Activated effector memory CD4-positive, alpha-beta T cell treated with anti-CD3 and anti-CD28 coated beads, Interleukin-2, amount 50 U/mL, for 16 hours (primary cell): ENCODE results near the gene PRR33.
A peak's percentile ranks its signal among the peaks of the same experiment; 100 is the strongest.

Experiments
- DNase-seq: peaks from one replicate; pipeline ENCODE4 v3.0.0-alpha.2; 2020

PRR33 gene

DNA sequence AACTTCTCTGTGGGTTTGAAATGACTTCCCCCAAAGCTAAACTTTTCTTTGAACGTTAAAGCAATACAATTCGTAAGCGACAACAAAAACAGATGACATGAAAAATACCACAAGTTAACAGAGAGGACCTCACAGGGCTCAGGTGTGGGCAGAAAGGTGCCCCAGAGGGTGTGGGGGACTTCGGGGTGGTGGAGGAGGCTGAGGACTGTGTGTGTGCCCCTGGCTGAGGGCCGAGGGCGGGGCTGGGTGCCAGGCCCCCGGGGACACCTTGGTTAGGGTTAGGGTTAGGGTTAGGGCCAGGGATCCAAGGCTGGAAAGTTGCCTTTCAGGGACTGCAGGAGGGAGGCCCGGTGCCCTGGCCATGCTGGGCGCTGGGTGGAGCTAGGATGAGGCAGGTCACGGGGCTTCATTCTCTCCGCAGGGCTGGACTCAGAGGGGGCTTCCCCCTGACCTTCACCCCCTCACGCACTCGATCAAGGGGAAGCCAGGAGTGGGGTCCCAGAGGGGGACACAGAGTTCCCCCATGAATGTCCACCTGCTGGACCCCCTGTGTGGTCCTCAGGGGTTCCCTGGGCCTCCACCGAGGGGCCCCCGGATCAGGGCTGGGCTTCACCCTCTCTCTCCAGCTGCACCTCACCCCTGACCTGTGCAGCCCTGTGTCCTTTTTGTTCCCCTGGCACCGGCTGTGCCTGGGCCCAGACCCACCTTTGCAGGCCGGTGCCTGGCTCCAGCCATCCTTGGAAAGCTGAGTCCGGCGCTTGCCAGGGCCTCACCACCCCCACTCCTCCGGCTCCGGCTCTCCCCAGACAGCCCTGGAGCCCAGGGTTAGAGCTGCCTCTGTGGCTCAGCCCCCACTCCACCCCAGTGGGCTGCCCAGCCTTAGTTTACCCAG, 45.9 kb downstream of the PRR33 start:
- no peak for DNase-seq

GRCh38 chr11:1845095-1845429, 46.6 kb downstream of the PRR33 start:
- DNase-seq: no peak

GRCh38 chr11:1844221-1845094, 47.2 kb downstream of the PRR33 start:
- DNase-seq: peak; percentile 84

GRCh38 chr11:1843796-1844195, 47.9 kb downstream of the PRR33 start:
- no peak for DNase-seq

- no peak for DNase-seq
Measured at GRCh38 chr11:1843098-1843473, 48.6 kb downstream of the PRR33 start.

DNA sequence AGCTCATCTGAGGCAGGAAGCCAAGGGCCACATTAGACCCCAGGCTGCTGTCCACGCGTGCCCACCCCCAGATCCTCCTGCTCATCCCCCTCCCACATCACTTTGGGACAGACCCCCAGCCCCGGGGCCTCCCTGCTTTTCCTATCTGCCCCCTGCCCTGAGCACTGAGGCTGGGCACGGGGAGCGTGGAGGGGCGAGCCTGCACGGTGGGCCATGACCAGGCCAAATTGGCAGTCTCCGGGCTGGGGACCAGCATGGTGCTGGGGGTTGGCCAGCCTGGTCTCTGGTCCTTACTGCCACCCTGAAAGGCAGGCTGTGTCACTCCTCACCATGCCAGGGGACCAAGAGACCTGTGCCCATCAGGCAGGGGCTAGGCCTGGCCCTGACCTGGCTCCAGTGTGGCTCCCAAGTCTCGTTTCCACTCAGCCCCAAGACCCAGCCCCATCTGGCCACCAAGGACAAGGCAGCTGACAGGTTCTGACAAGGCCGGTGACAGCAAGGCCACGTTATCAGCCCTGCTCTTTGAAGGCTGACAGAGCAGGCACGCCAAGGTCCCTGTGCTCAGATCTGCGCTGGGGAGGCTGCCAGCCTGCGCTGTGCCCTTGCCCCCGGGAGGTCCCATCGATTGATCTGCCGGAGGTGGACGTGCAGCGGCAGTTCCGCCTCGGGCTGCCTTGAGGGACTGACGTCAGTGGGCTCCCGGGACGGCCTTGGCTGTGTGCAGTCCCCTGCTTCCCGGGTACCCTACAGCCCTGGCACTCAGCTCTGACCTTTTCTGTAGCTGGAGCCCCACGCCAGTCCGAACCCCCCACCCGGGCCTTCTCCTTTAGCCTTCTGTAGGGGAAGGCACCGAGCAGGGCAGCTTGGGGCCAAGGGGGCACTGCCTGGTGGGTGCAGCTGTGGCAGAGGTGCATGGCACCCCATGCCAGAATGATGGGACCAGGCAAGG, 49.3 kb downstream of the PRR33 start:
- no peak for DNase-seq

DNA sequence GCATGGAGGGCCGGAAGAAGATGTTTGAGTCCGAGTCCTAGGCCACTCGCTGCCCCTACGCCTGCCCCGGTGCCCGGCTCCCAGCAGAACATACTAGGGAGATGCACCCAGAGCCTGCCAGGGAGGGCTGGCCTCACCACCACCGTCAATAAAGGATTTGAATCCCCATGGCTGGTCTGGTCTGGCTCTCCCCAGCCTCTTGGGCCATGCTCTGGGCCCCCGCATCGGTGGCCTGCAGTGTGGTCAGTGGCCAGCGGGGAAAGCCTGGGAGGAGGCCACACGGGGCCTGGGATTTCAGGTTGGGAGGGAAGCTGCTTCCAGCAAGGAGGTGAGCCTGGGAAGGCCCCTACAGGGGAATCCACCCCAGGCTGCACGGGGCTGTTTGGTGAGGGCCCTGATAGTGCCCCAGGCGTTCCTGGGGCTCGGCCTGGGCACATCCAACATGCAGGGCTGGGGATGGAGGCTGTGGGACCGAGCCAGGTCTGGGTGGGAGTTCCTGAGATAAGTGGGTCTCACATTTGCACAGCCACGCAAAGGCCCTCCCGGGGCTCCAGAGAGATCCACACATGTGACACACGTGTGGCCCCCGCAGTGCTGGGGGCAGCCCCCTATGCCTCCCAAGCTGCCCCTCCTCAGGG, 50.1 kb downstream of the PRR33 start:
- no peak for DNase-seq

- DNase-seq: no peak
Measured at GRCh38 chr11:1840780-1841480, 50.8 kb downstream of the PRR33 start.

DNA sequence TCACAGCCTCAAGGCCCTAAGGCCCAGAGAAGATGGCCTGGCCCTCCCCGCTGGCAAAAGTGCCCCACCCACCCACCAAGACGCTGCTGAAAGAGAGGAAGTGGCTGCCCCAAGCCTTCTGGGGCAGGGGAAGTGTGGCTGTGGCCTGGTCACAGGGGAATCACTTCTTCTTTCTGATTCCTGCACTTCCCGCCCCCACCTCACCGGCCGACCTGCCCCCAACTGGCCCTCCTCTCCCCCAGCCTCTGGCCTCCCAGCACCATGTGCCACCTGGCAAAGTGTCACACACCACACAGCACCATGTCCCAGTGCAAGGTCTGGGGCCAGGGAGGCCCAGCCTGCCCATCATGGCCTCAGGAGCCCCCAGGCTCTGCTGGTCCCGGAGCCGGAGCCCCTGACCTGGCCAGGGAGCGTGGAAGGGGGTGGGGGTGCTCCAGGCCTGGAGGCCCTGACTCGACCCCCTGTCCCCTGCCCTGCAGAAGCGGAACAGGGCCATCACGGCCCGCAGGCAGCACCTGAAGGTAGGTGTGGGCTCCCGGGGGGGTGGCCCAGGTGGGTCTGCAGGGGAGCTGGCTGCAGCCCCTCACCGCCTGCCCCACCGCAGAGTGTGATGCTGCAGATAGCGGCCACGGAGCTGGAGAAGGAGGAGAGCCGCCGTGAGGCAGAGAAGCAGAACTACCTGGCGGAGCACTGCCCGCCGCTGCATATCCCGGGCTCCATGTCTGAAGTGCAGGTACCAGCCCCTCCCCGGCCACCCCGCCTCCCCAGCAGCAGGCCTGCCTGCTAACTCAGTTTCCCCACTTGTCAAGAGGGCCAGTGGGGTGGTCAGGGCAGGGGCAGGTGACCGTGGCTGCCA, 51.5 kb downstream of the PRR33 start:
- DNase-seq: no peak

GRCh38 chr11:1839204-1839923, 52.3 kb downstream of the PRR33 start:
- DNase-seq: no peak

DNA sequence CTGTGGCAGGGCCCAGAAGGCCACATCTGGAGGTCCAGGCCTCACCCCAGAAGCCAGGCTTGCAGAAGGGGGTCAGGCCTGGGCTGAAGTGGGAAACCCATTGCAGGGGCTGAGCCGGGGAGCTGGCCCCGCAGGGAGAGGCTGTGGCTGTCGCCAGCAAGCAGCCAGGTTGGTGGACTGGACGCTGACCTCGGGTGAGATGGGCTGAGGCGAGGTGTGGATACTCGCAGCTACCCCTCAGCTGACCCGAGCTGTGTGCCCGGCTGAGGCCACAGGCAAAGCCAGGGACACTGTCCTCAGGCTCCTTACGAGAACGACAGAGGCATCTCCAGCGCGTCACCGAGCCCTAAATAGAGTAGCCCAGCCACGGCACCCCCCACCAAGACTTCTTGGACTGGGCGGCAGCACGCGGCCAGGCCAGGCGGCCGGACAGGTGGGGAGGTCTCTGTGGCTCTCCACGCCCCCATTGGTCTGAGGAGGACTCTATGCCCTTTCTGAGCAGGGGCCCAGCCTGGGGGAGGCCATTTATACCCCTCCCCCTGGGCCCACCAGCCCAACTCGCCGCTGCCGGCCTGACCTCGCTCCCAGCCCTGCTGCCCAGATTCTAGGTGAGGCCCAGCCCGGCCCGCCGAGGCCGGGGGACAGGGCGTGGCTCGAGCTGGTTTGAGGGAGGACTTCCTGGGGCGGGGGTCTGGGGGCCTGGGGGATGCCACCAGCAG, 53.1 kb downstream of the PRR33 start, which contains the start of gene TNNI2:
Gene TNNI2, plus strand, starts transcription at position 556 of the 719 bp plus-strand sequence. CDS start 716 bp downstream, outside the sequence.
- no peak for DNase-seq
